ENCODE data around the gene CILP.

CILP gene

GRCh38 chr15:65201918-65202317, 9.4 kb downstream of the CILP start:
- Histone ChIP-seq H3K4me3 (ENCODE audit: insufficient read depth, low read length, poor library complexity, severe bottlenecking) (no peak overlapping the region), H3K36me3 (ENCODE audit: low read length) (no peaks in the 10 kb centered on the region), H3K9me3 (ENCODE audit: insufficient read depth, low read length) (no peaks in the 10 kb centered on the region), H3K4me2 (ENCODE audit: low read depth, low read length, poor library complexity, severe bottlenecking) (no peak overlapping the region), H3F3A (ENCODE audit: insufficient read depth) (no peaks in the 10 kb centered on the region), H2AFZ (ENCODE audit: low read depth, low read length, severe bottlenecking) (no peak overlapping the region), H3K79me2 (ENCODE audit: insufficient read depth, low read length) (no peaks in the 10 kb centered on the region), H3K27ac (ENCODE audit: low read depth, low read length) (no peak overlapping the region), H3K9ac (ENCODE audit: low read length) (no peak overlapping the region), H3K9me2 (replicated peaks; ENCODE audit: insufficient read depth, low read length) (no peaks in the 10 kb centered on the region), H3K27me3 (ENCODE audit: low read length) (no peaks in the 10 kb centered on the region), H4K20me1 (ENCODE audit: low read depth, low read length) (no peaks in the 10 kb centered on the region)
- TF ChIP-seq EZH2phosphoT487 (conservative IDR thresholded peaks at IDR 0.05; ENCODE audit: low read length): no peak
- TF ChIP-seq CTCF (IDR thresholded peaks at IDR 0.05; ENCODE audit: insufficient read depth, low read length, poor library complexity, severe bottlenecking): no peak

GRCh38 chr15:65198571-65198970, 12.7 kb downstream of the CILP start:
- TF ChIP-seq CTCF (IDR thresholded peaks at IDR 0.05; ENCODE audit: insufficient read depth, low read length, poor library complexity, severe bottlenecking) (no peak), EZH2phosphoT487 (conservative IDR thresholded peaks at IDR 0.05; ENCODE audit: low read length) (no peak)
- no peak overlapping the region for H3K4me3 ChIP-seq (ENCODE audit: insufficient read depth, low read length, poor library complexity, severe bottlenecking)
- no peaks in the 10 kb centered on the region for H3K79me2 ChIP-seq (ENCODE audit: insufficient read depth, low read length)
- H3K9me3 ChIP-seq (ENCODE audit: insufficient read depth, low read length): no peaks in the 10 kb centered on the region
- no peak overlapping the region for H2AFZ ChIP-seq (ENCODE audit: low read depth, low read length, severe bottlenecking)
- no peaks in the 10 kb centered on the region for H4K20me1 ChIP-seq (ENCODE audit: low read depth, low read length)
- no peaks in the 10 kb centered on the region for H3K27me3 ChIP-seq (ENCODE audit: low read length)
- H3K9ac ChIP-seq (ENCODE audit: low read length): no peak overlapping the region
- no peak overlapping the region for H3K27ac ChIP-seq (ENCODE audit: low read depth, low read length)
- no peaks in the 10 kb centered on the region for H3F3A ChIP-seq (ENCODE audit: insufficient read depth)
- H3K36me3 ChIP-seq (ENCODE audit: low read length): no peaks in the 10 kb centered on the region
- H3K4me2 ChIP-seq (ENCODE audit: low read depth, low read length, poor library complexity, severe bottlenecking): no peak overlapping the region
- H3K9me2 ChIP-seq (replicated peaks; ENCODE audit: insufficient read depth, low read length): no peaks in the 10 kb centered on the region

GRCh38 chr15:65197337-65197645, 14.0 kb downstream of the CILP start:
- Histone ChIP-seq H3K27me3 (ENCODE audit: low read length) (no peaks in the 10 kb centered on the region), H4K20me1 (ENCODE audit: low read depth, low read length) (no peaks in the 10 kb centered on the region)

More at GRCh38 chr15:65197337-65197645, 14.0 kb downstream of the CILP start:
- no peak overlapping the region for H3K4me3 ChIP-seq (ENCODE audit: insufficient read depth, low read length, poor library complexity, severe bottlenecking)
- H3K9me3 ChIP-seq (ENCODE audit: insufficient read depth, low read length): no peaks in the 10 kb centered on the region
- H3K9me2 ChIP-seq (replicated peaks; ENCODE audit: insufficient read depth, low read length): no peaks in the 10 kb centered on the region
- no peak for TF ChIP-seq CTCF (IDR thresholded peaks at IDR 0.05; ENCODE audit: insufficient read depth, low read length, poor library complexity, severe bottlenecking)
- H3K4me2 ChIP-seq (ENCODE audit: low read depth, low read length, poor library complexity, severe bottlenecking): no peak overlapping the region
- no peaks in the 10 kb centered on the region for H3K36me3 ChIP-seq (ENCODE audit: low read length)
- H3F3A ChIP-seq (ENCODE audit: insufficient read depth): no peaks in the 10 kb centered on the region
- no peak overlapping the region for H2AFZ ChIP-seq (ENCODE audit: low read depth, low read length, severe bottlenecking)
- no peaks in the 10 kb centered on the region for H3K79me2 ChIP-seq (ENCODE audit: insufficient read depth, low read length)
- no peak overlapping the region for H3K9ac ChIP-seq (ENCODE audit: low read length)
- no peak overlapping the region for H3K27ac ChIP-seq (ENCODE audit: low read depth, low read length)

All from SU-DHL-6 (cell line).